ENCODE data around the gene MED9.

- TF ChIP-seq CTCF (IDR thresholded peaks at IDR 0.05; ENCODE audit: control extremely low read depth in 1 of 3, insufficient read depth in 1 of 3, low read depth in 1 of 3, low read length in 3 of 3) (no peak), TCF12 (IDR thresholded peaks at IDR 0.05; ENCODE audit: low read depth, low read length) (no peak), RFX5 (IDR thresholded peaks at IDR 0.05; ENCODE audit: borderline replicate concordance, low read depth, low read length) (no peak)
These were observed 51.2 kb downstream of the MED9 start for GRCh38 chr17:17527956-17528500.
